ENCODE measurements around the gene NT5DC1.

DNA sequence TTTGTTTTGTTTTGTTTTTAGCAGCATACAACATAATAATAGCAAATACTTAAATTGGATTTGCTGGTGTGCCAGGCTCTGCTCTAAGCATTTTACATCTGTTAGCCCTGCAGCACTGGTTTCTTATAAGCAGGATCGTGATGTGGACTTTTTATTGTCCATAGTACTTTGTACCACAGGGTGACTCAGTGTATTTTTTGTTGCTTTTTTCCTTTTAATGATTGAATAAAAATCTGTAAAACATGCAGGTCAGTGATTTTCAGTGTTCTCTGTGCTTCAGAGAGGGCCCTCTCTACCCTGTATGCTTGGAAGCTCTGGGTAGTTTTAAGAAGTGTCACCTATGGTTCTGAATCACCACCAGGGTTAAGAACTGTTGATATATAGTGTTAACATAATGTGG is 4.0 kb downstream of the NT5DC1 start:
- no peak for TF ChIP-seq POLR2A (IDR thresholded peaks at IDR 0.05)
- TF ChIP-seq, protein P1, sequence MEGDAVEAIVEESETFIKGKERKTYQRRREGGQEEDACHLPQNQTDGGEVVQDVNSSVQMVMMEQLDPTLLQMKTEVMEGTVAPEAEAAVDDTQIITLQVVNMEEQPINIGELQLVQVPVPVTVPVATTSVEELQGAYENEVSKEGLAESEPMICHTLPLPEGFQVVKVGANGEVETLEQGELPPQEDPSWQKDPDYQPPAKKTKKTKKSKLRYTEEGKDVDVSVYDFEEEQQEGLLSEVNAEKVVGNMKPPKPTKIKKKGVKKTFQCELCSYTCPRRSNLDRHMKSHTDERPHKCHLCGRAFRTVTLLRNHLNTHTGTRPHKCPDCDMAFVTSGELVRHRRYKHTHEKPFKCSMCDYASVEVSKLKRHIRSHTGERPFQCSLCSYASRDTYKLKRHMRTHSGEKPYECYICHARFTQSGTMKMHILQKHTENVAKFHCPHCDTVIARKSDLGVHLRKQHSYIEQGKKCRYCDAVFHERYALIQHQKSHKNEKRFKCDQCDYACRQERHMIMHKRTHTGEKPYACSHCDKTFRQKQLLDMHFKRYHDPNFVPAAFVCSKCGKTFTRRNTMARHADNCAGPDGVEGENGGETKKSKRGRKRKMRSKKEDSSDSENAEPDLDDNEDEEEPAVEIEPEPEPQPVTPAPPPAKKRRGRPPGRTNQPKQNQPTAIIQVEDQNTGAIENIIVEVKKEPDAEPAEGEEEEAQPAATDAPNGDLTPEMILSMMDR (IDR thresholded peaks at IDR 0.05 in 8 of 11, conservative IDR thresholded peaks at IDR 0.05 in 3 of 11), result no peak

Data from spleen (tissue), 7 donors.